Neural cell (in vitro differentiated cells): ENCODE measurements around the gene UBE2E1.

Experiments used
- EP300 ChIP-seq: fragments of 450-650 bp; conservative IDR thresholded peaks from 2 replicates; pipeline ENCODE4 v1.6.1; 2014; ENCODE audit warnings: antibody characterized with exemption, mild to moderate bottlenecking, moderate library complexity; ENCODE audit not compliant: poor library complexity, severe bottlenecking
- MXI1 ChIP-seq: fragments of 450-650 bp; conservative IDR thresholded peaks from 2 replicates; pipeline ENCODE4 v1.6.1; 2014; ENCODE audit warnings: antibody characterized with exemption, mild to moderate bottlenecking; ENCODE audit not compliant: poor library complexity, severe bottlenecking
- POLR2AphosphoS5 ChIP-seq: IDR thresholded peaks from 2 replicates; pipeline ENCODE4 v1.6.1; 2012
- RAD21 ChIP-seq: fragments of 450-650 bp; conservative IDR thresholded peaks from 2 replicates; pipeline ENCODE4 v1.6.1; 2014; ENCODE audit warnings: antibody characterized with exemption, mild to moderate bottlenecking, moderate library complexity
- SMC3 ChIP-seq: fragments of 450-650 bp; conservative IDR thresholded peaks from 2 replicates; pipeline ENCODE4 v1.6.1; 2014; ENCODE audit warnings: antibody characterized with exemption, mild to moderate bottlenecking, moderate library complexity; ENCODE audit not compliant: poor library complexity
- TAF1 ChIP-seq: IDR thresholded peaks from 2 replicates; pipeline ENCODE4 v1.6.1; 2012; ENCODE audit warnings: low read depth
- TF ChIP-seq, protein P1 (sequence below): fragments of 450-650 bp; IDR thresholded peaks from 2 replicates; pipeline ENCODE4 v1.5.1; 2014; ENCODE audit warnings: antibody characterized with exemption, mild to moderate bottlenecking, moderate library complexity; ENCODE audit not compliant: poor library complexity, severe bottlenecking
- TF ChIP-seq, protein P2 (sequence below): IDR thresholded peaks from 2 replicates; pipeline ENCODE4 v1.6.1; 2012; ENCODE audit warnings: borderline replicate concordance

GRCh38 chr3:23920151-23920655 is 114.4 kb downstream of the UBE2E1 start:
- TF ChIP-seq, protein P1, sequence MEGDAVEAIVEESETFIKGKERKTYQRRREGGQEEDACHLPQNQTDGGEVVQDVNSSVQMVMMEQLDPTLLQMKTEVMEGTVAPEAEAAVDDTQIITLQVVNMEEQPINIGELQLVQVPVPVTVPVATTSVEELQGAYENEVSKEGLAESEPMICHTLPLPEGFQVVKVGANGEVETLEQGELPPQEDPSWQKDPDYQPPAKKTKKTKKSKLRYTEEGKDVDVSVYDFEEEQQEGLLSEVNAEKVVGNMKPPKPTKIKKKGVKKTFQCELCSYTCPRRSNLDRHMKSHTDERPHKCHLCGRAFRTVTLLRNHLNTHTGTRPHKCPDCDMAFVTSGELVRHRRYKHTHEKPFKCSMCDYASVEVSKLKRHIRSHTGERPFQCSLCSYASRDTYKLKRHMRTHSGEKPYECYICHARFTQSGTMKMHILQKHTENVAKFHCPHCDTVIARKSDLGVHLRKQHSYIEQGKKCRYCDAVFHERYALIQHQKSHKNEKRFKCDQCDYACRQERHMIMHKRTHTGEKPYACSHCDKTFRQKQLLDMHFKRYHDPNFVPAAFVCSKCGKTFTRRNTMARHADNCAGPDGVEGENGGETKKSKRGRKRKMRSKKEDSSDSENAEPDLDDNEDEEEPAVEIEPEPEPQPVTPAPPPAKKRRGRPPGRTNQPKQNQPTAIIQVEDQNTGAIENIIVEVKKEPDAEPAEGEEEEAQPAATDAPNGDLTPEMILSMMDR, result no peak
- TF ChIP-seq POLR2AphosphoS5 (no peak), TAF1 (no peak), SMC3 (no peak), RAD21 (no peak), MXI1 (no peak), EP300 (no peak)
- TF ChIP-seq, protein P2, sequence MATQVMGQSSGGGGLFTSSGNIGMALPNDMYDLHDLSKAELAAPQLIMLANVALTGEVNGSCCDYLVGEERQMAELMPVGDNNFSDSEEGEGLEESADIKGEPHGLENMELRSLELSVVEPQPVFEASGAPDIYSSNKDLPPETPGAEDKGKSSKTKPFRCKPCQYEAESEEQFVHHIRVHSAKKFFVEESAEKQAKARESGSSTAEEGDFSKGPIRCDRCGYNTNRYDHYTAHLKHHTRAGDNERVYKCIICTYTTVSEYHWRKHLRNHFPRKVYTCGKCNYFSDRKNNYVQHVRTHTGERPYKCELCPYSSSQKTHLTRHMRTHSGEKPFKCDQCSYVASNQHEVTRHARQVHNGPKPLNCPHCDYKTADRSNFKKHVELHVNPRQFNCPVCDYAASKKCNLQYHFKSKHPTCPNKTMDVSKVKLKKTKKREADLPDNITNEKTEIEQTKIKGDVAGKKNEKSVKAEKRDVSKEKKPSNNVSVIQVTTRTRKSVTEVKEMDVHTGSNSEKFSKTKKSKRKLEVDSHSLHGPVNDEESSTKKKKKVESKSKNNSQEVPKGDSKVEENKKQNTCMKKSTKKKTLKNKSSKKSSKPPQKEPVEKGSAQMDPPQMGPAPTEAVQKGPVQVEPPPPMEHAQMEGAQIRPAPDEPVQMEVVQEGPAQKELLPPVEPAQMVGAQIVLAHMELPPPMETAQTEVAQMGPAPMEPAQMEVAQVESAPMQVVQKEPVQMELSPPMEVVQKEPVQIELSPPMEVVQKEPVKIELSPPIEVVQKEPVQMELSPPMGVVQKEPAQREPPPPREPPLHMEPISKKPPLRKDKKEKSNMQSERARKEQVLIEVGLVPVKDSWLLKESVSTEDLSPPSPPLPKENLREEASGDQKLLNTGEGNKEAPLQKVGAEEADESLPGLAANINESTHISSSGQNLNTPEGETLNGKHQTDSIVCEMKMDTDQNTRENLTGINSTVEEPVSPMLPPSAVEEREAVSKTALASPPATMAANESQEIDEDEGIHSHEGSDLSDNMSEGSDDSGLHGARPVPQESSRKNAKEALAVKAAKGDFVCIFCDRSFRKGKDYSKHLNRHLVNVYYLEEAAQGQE, result no peak
